ENCODE results near the gene SNX10.

The SNX10 gene

GRCh38 chr7:26397796-26398426 is 106.2 kb downstream of the SNX10 start:
- in situ Hi-C loops (cut with HindIII; ENCODE audit: low sequenced_read_pairs) = no loop called here

GRCh38 chr7:26398427-26398755 is 106.7 kb downstream of the SNX10 start:
- in situ Hi-C loops (cut with HindIII; ENCODE audit: low sequenced_read_pairs) = no loop called here

GRCh38 chr7:26398756-26399509 is 107.3 kb downstream of the SNX10 start:
- in situ Hi-C loops (cut with HindIII; ENCODE audit: low sequenced_read_pairs) = no loop called here

GRCh38 chr7:26399736-26400135 is 108.1 kb downstream of the SNX10 start:
- in situ Hi-C loops (cut with HindIII; ENCODE audit: low sequenced_read_pairs) = no loop called here

- in situ Hi-C loops (cut with HindIII; ENCODE audit: low sequenced_read_pairs) = no loop called here
These were observed 112.0 kb downstream of the SNX10 start for GRCh38 chr7:26403640-26404039.

GRCh38 chr7:26404189-26404996 is 112.7 kb downstream of the SNX10 start:
- in situ Hi-C loops (cut with HindIII; ENCODE audit: low sequenced_read_pairs) = no loop called here

- in situ Hi-C loops (cut with HindIII; ENCODE audit: low sequenced_read_pairs) = no loop called here
These were observed 114.8 kb downstream of the SNX10 start for GRCh38 chr7:26406433-26406832.

- in situ Hi-C loops (cut with HindIII; ENCODE audit: low sequenced_read_pairs) = no loop called here
These were observed 118.2 kb downstream of the SNX10 start for GRCh38 chr7:26409661-26410547.

GRCh38 chr7:26413007-26413691 is 121.5 kb downstream of the SNX10 start:
- in situ Hi-C loops (cut with HindIII; ENCODE audit: low sequenced_read_pairs) = no loop called here

- in situ Hi-C loops (cut with HindIII; ENCODE audit: low sequenced_read_pairs) = no loop called here
These were observed 124.3 kb downstream of the SNX10 start for GRCh38 chr7:26416004-26416403.

GRCh38 chr7:26417911-26418413 is 126.3 kb downstream of the SNX10 start:
- in situ Hi-C loops (cut with HindIII; ENCODE audit: low sequenced_read_pairs) = no loop called here

GRCh38 chr7:26419198-26419597 is 127.5 kb downstream of the SNX10 start:
- in situ Hi-C loops (cut with HindIII; ENCODE audit: low sequenced_read_pairs) = no loop called here

GRCh38 chr7:26420422-26421019 is 128.9 kb downstream of the SNX10 start:
- in situ Hi-C loops (cut with HindIII; ENCODE audit: low sequenced_read_pairs) = no loop called here

GRCh38 chr7:26422761-26423160 is 131.1 kb downstream of the SNX10 start:
- in situ Hi-C loops (cut with HindIII; ENCODE audit: low sequenced_read_pairs) = no loop called here

- in situ Hi-C loops (cut with HindIII; ENCODE audit: low sequenced_read_pairs) = no loop called here
These were observed 131.8 kb downstream of the SNX10 start for GRCh38 chr7:26423436-26423835.
